ENCODE results near the gene CYP3A5. TPM values are rescaled to one million over a fixed set of nuclear protein-coding genes. Genes with fewer than 3 reads are reported as not detected.

The CYP3A5 gene
- total and polyA plus RNA-seq, 9 of the 15 experiments (the other 6 are each of a cell fraction or from before 2014, with no cell fraction given) = 0.73 to 2.8 (median 1.5) TPM

GRCh38 chr7:99679400-99680191, at the start of gene CYP3A5 (continued):
- TF ChIP-seq ZMIZ1 (IDR thresholded peaks at IDR 0.05; ENCODE audit: low read depth in 2 of 2, low read length in 2 of 2) = peak in 1 of 2 experiments; percentile 76; a peak in 2 of 4 replicates
- TF ChIP-seq CCNT2 (IDR thresholded peaks at IDR 0.05; ENCODE audit: borderline replicate concordance, extremely low read depth, insufficient read length, low read depth, low read length) = peak; percentile 55
- peak; percentile 75 for TF ChIP-seq LEF1 (IDR thresholded peaks at IDR 0.05)
- TF ChIP-seq FOXM1 (IDR thresholded peaks at IDR 0.05; ENCODE audit: low read depth) = no peak
- no peak for TF ChIP-seq FOXM1 (CRISPR knock-in tag; IDR thresholded peaks at IDR 0.05; ENCODE audit: low read depth)
- TF ChIP-seq PRDM10 (IDR thresholded peaks at IDR 0.05; ENCODE audit: partially characterized antibody) = no peak
- TF ChIP-seq KAT7 (CRISPR knock-in tag; IDR thresholded peaks at IDR 0.05; ENCODE audit: borderline replicate concordance) = peak; percentile 46; the same call in 1 of the 2 replicates
- no peak for TF ChIP-seq ZNF57 (CRISPR knock-in tag; IDR thresholded peaks at IDR 0.05)
- TF ChIP-seq TOE1 (IDR thresholded peaks at IDR 0.05; ENCODE audit: borderline replicate concordance) = no peak
- no peak for TF ChIP-seq TOE1 (CRISPR knock-in tag; IDR thresholded peaks at IDR 0.05; ENCODE audit: borderline replicate concordance, low read depth)
- no peak for TF ChIP-seq ZBTB11 (CRISPR knock-in tag; IDR thresholded peaks at IDR 0.05)
- TF ChIP-seq ARID3A (IDR thresholded peaks at IDR 0.05; ENCODE audit: borderline replicate concordance, low read depth, low read length) = 0 out of 2 replicates have a peak, but pooled peaks have one; percentile 21

Data from K562 (cell line).